Duodenal mucosa (tissue), 2 donors: ENCODE data around the gene ZNF142.

Experiments
- H3K27ac ChIP-seq: one replicate; pipeline ENCODE4 v1.7.0; 2013; ENCODE audit warnings: low read depth, low read length
- H3K27me3 ChIP-seq, 2 donors: one replicate each; pipeline ENCODE4 v1.7.0; 2013; ENCODE audit warnings: low read length in 2 of 2, control low read depth in 1 of 2; ENCODE audit not compliant: insufficient read depth in 2 of 2, control insufficient read depth in 1 of 2
- H3K36me3 ChIP-seq, 2 donors: one replicate each; pipeline ENCODE4 v1.7.0; 2013; ENCODE audit warnings: low read length in 2 of 2, control low read depth in 1 of 2; ENCODE audit not compliant: insufficient read depth in 2 of 2, control insufficient read depth in 1 of 2
- H3K4me1 ChIP-seq, 2 donors: one replicate each; pipeline ENCODE4 v1.7.0; 2013; ENCODE audit warnings: low read length in 2 of 2, control low read depth in 1 of 2; ENCODE audit not compliant: insufficient read depth in 2 of 2, control insufficient read depth in 1 of 2
- H3K4me3 ChIP-seq, 2 donors: one replicate each; pipeline ENCODE4 v1.7.0; 2013; ENCODE audit warnings: low read length in 2 of 2, low read depth in 1 of 2
- H3K9ac ChIP-seq, 2 donors: one replicate each; pipeline ENCODE4 v1.7.0; 2013; ENCODE audit warnings: low read length in 2 of 2, low read depth in 1 of 2
- H3K9me3 ChIP-seq, 2 donors: one replicate each; pipeline ENCODE4 v1.7.0; 2013; ENCODE audit warnings: low read length in 2 of 2, control low read depth in 1 of 2; ENCODE audit not compliant: control insufficient read depth in 1 of 2

Gene ZNF142

GRCh38 chr2:218679119-218679518 lies 19.7 kb upstream of the ZNF142 start:
- Histone ChIP-seq H3K36me3 (peaks cover 0 to 24% of the 10 kb centered on the region in 2 donors), H3K4me1 (no peaks in the 10 kb centered on the region), H3K27ac (no peak overlapping the region), H3K9ac (no peak overlapping the region), H3K9me3 (no peaks in the 10 kb centered on the region), H3K27me3 (no peaks in the 10 kb centered on the region), H3K4me3 (no peak overlapping the region)

- Histone ChIP-seq H3K27me3 (no peaks in the 10 kb centered on the region), H3K9ac (peak within 1 kb of the TSS; percentile 74 to 83)
Measured at GRCh38 chr2:218671654-218672566, 12.5 kb upstream of the ZNF142 start, which contains the start of the genes RNF25 and STK36. Gene RNF25 (minus strand): TSS chr2:218672002. CDS start chr2:218671970, 32 bp downstream. Gene STK36 (plus strand): TSS chr2:218672086. CDS start chr2:218672830, 744 bp downstream.

GRCh38 chr2:218671097-218671653 lies 11.8 kb upstream of the ZNF142 start:
- peaks cover 6 to 15% of the 10 kb centered on the region in 2 donors for H3K4me1 ChIP-seq
- H3K4me3 ChIP-seq = peak overlapping the region; percentile 90 to 98
- peak overlapping the region; percentile 74 to 83 for H3K9ac ChIP-seq
- H3K9me3 ChIP-seq = no peaks in the 10 kb centered on the region
- peaks cover 6 to 25% of the 10 kb centered on the region in 2 donors for H3K36me3 ChIP-seq
- H3K27ac ChIP-seq = no peak overlapping the region
- no peaks in the 10 kb centered on the region for H3K27me3 ChIP-seq

More at GRCh38 chr2:218671654-218672566, 12.5 kb upstream of the ZNF142 start, which contains the start of the genes RNF25 and STK36:
- peaks cover 6 to 20% of the 10 kb centered on the region in 2 donors for H3K36me3 ChIP-seq
- H3K27ac ChIP-seq = peak within 1 kb of the TSS; percentile 61
- H3K4me1 ChIP-seq = peaks cover 6 to 15% of the 10 kb centered on the region in 2 donors
- no peaks in the 10 kb centered on the region for H3K9me3 ChIP-seq
- H3K4me3 ChIP-seq = peak within 1 kb of the TSS; percentile 90 to 98

- Histone ChIP-seq H3K4me3 (no peak overlapping the region), H3K4me1 (peaks cover 7 to 8% of the 10 kb centered on the region in 2 donors), H3K27ac (no peak overlapping the region), H3K9ac (no peak overlapping the region), H3K27me3 (no peaks in the 10 kb centered on the region), H3K9me3 (no peaks in the 10 kb centered on the region), H3K36me3 (peaks cover 29 to 62% of the 10 kb centered on the region in 2 donors)
Measured at GRCh38 chr2:218664653-218665052, 5.2 kb upstream of the ZNF142 start.

GRCh38 chr2:218663901-218664300 lies 4.5 kb upstream of the ZNF142 start:
- no peaks in the 10 kb centered on the region for H3K27me3 ChIP-seq
- H3K4me1 ChIP-seq = peaks cover 7 to 8% of the 10 kb centered on the region in 2 donors
- H3K36me3 ChIP-seq = peaks cover 29 to 62% of the 10 kb centered on the region in 2 donors
- no peaks in the 10 kb centered on the region for H3K9me3 ChIP-seq
- no peak overlapping the region for H3K4me3 ChIP-seq
- H3K9ac ChIP-seq = no peak overlapping the region
- H3K27ac ChIP-seq = no peak overlapping the region

GRCh38 chr2:218662827-218663226 lies 3.4 kb upstream of the ZNF142 start:
- no peaks in the 10 kb centered on the region for H3K27me3 ChIP-seq
- H3K4me3 ChIP-seq = no peak overlapping the region
- peaks cover 7 to 8% of the 10 kb centered on the region in 2 donors for H3K4me1 ChIP-seq
- no peaks in the 10 kb centered on the region for H3K9me3 ChIP-seq
- H3K9ac ChIP-seq = no peak overlapping the region
- peaks cover 26 to 53% of the 10 kb centered on the region in 2 donors for H3K36me3 ChIP-seq
- no peak overlapping the region for H3K27ac ChIP-seq

- H3K9ac ChIP-seq = no peak overlapping the region
- peaks cover 7 to 8% of the 10 kb centered on the region in 2 donors for H3K4me1 ChIP-seq
- no peaks in the 10 kb centered on the region for H3K27me3 ChIP-seq
- no peaks in the 10 kb centered on the region for H3K9me3 ChIP-seq
- H3K36me3 ChIP-seq = peaks cover 23 to 48% of the 10 kb centered on the region in 2 donors
- no peak overlapping the region for H3K4me3 ChIP-seq
- no peak overlapping the region for H3K27ac ChIP-seq
Measured at GRCh38 chr2:218662377-218662776, 3.0 kb upstream of the ZNF142 start.

- Histone ChIP-seq H3K4me1 (peaks cover 7 to 8% of the 10 kb centered on the region in 2 donors), H3K27ac (no peak overlapping the region), H3K36me3 (peaks cover 24 to 45% of the 10 kb centered on the region in 2 donors), H3K9ac (peak overlapping the region; percentile 62 to 89), H3K9me3 (no peaks in the 10 kb centered on the region), H3K27me3 (no peaks in the 10 kb centered on the region), H3K4me3 (peak overlapping the region; percentile 91 to 93)
Measured at GRCh38 chr2:218659988-218660358, 550 bp upstream of the ZNF142 start.

- peaks cover 24 to 38% of the 10 kb centered on the region in 2 donors for H3K36me3 ChIP-seq
- no peaks in the 10 kb centered on the region for H3K9me3 ChIP-seq
- H3K4me1 ChIP-seq = peaks cover 7 to 8% of the 10 kb centered on the region in 2 donors
- H3K4me3 ChIP-seq = peak overlapping the region; percentile 91 to 93
- H3K27ac ChIP-seq = no peak overlapping the region
- H3K9ac ChIP-seq = peak overlapping the region; percentile 62 to 89
- H3K27me3 ChIP-seq = no peaks in the 10 kb centered on the region
Measured at GRCh38 chr2:218658671-218659257, 659 bp downstream of the ZNF142 start.
